Omental fat pad (tissue), 4 donors: Measurements from ENCODE around the gene PSG4. TPM values are rescaled to one million over a fixed set of nuclear protein-coding genes. Genes with fewer than 3 reads are reported as not detected.
"Not testable (repeated sequence)": the region's sequence is repeated elsewhere in the genome, so short reads cannot be mapped to it uniquely, and the experiment has no call there.

Source experiments
- ATAC-seq: fragments of 150-250 bp; one replicate; pipeline ENCODE4 v1.9.1; 2016; ENCODE audit warnings: mild to moderate bottlenecking, moderate library complexity; ENCODE audit not compliant: low FRiP score
- DNase-seq: peaks from one replicate; pipeline ENCODE4 v3.0.0-alpha.2; 2019; ENCODE audit warnings: low spot score
- total RNA-seq, 4 donors: library from RNA; depleted of rRNA; stranded (reverse); fragments of >200 nt; gene quantifications; one replicate each; pipeline ENCODE4 v1.1.0, GENCODE V29; 2016
- TF ChIP-seq, protein P1 (sequence below), 3 donors: fragments of 450-650 bp; IDR thresholded peaks; one replicate each; pipeline ENCODE4 v1.5.1; 2016 to 2017; ENCODE audit warnings: antibody characterized with exemption in 3 of 3, mild to moderate bottlenecking in 3 of 3, moderate library complexity in 2 of 3

PSG4 gene
- total RNA-seq, 4 donors from 2014 or later = not detected

DNA sequence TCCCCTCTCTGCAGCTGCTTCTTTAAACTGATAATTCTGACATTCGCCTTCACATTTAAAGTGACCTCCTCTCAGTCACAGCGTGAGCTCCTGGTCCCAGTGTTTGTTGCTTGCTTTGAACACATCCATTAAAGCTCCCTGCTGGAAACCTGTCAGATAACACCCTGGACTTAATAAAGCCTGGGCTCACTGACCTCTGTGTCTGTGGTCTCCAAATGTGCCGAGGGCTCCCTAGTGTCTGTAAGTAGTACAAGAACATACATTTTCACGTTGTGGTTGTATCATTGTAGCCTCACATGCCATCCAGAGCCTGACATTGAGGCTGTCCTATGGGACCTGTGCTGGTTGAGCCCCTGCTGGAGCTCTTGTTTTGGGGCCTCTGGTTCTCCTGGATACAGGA is 2.6 kb upstream of the PSG4 start:
- DNase-seq = no peak
- no peak for ATAC-seq
- TF ChIP-seq, protein P1, sequence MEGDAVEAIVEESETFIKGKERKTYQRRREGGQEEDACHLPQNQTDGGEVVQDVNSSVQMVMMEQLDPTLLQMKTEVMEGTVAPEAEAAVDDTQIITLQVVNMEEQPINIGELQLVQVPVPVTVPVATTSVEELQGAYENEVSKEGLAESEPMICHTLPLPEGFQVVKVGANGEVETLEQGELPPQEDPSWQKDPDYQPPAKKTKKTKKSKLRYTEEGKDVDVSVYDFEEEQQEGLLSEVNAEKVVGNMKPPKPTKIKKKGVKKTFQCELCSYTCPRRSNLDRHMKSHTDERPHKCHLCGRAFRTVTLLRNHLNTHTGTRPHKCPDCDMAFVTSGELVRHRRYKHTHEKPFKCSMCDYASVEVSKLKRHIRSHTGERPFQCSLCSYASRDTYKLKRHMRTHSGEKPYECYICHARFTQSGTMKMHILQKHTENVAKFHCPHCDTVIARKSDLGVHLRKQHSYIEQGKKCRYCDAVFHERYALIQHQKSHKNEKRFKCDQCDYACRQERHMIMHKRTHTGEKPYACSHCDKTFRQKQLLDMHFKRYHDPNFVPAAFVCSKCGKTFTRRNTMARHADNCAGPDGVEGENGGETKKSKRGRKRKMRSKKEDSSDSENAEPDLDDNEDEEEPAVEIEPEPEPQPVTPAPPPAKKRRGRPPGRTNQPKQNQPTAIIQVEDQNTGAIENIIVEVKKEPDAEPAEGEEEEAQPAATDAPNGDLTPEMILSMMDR (IDR thresholded peaks at IDR 0.05) = no peak

- DNase-seq, ATAC-seq: not testable (repeated sequence)
Measured at GRCh38 chr19:43207174-43207573, 1.7 kb upstream of the PSG4 start.

- not testable (repeated sequence) for ATAC-seq, DNase-seq
Measured at GRCh38 chr19:43203611-43204010, 1.8 kb downstream of the PSG4 start.

DNA sequence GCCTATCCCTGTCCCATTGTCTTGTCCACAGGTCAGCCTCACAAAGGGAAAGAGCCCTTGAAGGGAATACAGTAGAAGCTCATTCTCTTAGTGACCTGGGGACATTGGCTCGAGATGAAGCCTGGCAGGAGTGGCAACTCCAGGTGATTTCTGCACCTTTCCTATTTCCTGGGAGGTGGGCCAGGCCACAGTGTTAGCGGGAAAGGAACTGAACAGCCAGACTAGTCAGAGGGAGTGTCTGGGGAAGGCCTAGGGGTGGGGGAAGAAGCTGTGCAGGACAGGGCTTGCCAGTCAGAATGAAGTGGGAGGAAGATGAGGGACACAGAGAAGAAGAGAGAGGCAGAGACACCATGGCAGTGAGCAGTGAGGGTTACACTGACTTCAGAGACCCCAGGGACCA is 3.5 kb downstream of the PSG4 start:
- DNase-seq, ATAC-seq: not testable (repeated sequence)

DNA sequence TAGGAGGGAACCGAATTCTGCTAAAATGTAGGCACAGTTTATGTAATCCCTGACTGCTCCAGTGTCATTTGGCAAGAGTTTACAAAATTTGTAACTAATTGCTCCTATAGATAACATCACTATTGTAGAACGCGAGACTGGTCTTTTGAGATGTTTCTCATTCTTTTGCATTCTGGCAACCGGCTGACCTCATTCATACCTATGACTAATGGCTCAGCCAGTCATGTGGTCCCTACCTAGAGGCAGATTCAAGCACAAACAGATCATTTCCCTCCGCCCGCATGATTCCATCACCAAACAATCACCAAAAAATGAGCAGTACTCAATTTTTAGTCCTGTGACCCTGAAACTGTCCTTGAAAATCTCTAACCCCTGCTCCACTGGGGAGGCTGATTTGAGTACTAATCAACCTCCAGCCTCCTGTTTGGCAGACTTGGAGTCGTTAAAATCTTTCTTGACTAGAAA is 4.1 kb downstream of the PSG4 start:
- not testable (repeated sequence) for DNase-seq, ATAC-seq

DNA sequence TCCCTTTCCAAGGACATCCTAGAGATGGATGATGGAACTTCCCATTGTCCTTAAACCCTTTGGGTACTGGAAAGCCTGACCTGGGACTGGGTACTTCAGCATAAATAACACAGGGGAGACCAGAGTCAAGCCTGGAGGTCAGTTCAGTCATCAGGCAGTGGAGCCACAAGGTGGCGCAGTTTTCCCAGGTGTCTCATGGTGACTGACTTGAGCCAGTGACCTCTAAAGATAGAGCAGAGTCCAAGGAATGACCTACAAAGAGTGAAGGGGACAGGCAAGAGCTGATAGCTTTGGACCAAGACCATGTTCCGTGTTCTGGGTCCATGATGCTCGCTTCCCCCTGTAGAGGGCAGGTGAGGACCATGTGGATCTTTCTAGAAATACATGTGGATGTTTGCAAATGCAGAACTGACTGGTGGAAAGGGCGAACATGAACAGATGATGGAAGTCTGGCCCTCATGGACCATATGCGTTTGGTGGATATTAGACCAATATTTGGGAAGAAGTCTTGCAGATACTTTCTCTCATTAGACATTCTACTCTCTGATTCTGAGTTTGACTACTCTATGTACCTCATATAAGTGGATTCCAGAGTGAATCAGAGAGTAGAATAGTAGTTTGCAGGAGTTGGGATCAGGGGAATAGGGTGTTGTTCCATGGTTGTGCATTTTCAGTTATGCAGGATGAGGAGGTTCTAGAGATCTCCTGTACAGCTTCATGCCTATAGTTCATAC is 6.6 kb downstream of the PSG4 start:
- not testable (repeated sequence) for DNase-seq, ATAC-seq

DNA sequence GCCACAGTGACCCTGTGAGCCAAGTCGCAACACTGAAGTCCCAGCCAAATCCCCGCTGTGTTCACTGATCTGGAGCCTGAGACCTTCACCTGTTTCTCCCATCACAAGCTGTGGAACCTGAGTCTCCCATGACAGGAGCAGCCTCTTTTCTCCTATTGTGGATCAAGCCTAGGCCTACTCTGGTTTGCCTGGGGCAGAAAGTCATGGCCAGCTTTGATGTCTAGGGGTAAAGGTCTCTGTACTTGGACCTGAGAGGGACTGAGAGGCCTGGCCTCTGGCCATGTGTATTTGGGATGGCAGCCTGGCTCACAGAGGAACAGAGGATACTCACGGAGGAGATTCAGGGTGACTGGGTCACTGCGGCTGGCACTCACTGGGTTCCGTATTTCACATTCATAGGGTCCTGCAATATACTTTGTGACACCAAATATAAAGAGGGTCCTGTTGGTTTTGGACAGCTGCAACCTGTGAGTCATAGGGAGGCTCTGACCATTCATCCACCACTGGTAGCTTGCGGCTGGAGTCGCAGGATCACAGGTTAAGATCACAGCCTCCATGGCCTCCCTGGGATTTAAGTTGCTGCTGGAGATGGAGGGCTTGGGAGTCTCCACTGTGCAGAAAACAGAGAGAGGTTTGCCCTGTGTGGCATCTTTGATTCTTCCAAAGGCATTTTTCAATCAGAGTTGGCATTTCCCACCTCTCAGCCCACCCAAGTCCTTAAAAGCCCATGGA is 7.6 kb downstream of the PSG4 start:
- ATAC-seq, DNase-seq: not testable (repeated sequence)

GRCh38 chr19:43194397-43194796 is 11.0 kb downstream of the PSG4 start:
- not testable (repeated sequence) for DNase-seq, ATAC-seq

GRCh38 chr19:43192381-43193155 is 12.9 kb downstream of the PSG4 start:
- not testable (repeated sequence) for ATAC-seq, DNase-seq

- ATAC-seq, DNase-seq: not testable (repeated sequence)
Measured at GRCh38 chr19:43188092-43188491, 17.3 kb downstream of the PSG4 start.

- not testable (repeated sequence) for DNase-seq
Measured at GRCh38 chr19:43186311-43186935, 19.0 kb downstream of the PSG4 start, which contains the start of gene PSG5. TSS of gene PSG5 (minus strand) at chr19:43186536. CDS start at chr19:43186405, 131 bp downstream.

GRCh38 chr19:43181869-43182771 is 23.3 kb downstream of the PSG4 start:
- not testable (repeated sequence) for DNase-seq, ATAC-seq

More at GRCh38 chr19:43186311-43186935, 19.0 kb downstream of the PSG4 start, which contains the start of gene PSG5:
- not testable (repeated sequence) for ATAC-seq

DNA sequence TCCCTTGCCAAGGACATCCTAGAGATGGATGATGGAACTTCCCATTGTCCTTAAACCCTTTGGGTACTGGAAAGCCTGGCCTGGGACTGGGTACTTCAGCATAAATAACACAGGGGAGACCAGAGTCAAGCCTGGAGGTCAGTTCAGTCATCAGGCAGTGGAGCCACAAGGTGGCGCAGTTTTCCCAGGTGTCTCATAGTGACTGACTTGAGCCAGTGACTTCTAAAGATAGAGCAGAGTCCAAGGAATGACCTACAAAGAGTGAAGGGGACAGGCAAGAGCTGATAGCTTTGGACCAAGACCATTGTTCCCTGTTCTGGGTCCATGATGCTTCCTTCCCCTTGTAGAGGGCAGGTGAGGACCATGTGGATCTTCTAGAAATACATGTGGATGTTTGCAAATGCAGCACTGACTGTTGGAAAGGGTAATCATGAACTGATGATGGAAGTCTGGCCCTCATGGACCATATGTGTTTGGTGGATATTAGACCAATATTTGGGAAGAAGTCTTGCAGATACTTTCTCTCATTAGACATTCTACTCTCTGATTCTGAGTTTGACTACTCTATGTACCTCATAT is 25.8 kb downstream of the PSG4 start:
- DNase-seq, ATAC-seq: not testable (repeated sequence)

- ATAC-seq, DNase-seq: not testable (repeated sequence)
Measured at GRCh38 chr19:43178577-43178976, 26.9 kb downstream of the PSG4 start.

- not testable (repeated sequence) for ATAC-seq, DNase-seq
Measured at GRCh38 chr19:43165906-43166305, 39.5 kb downstream of the PSG4 start.

DNA sequence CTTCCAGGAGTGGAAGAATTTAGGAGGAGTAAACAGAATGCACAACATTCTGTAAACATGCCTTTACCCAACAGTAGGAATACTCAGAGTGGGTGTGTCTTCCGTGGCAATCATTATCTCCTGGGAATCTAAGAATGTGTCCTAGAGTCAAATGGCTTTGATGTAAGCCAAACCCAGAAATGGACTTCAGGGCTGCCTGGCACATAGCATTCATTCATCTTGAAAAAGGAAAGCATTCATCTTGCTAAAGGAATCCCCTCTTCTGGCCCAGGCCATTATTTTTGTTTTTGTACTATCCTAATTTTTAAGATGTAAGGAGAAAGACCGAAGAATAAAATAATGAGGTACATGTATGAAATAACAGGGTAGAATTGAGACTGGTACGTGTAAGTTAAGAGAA is 42.3 kb downstream of the PSG4 start:
- not testable (repeated sequence) for ATAC-seq, DNase-seq
